H1 (cell line): ENCODE measurements around the gene PLXNA4. TPM values are rescaled to one million over a fixed set of nuclear protein-coding genes. Genes with fewer than 3 reads are reported as not detected.

ENCODE experiments used
- CTCF ChIA-PET: fragments of 300-600 bp; sonication (Branson Sonifier 250); formaldehyde crosslinking; loops from one replicate; lab custom pipeline; 2021; ENCODE audit not compliant: partially characterized antibody; lab: Charles Lee
- POLR2A ChIA-PET: fragments of 300-600 bp; sonication (Branson Sonifier 250); formaldehyde crosslinking; loops from one replicate; lab custom pipeline; 2021; ENCODE audit warnings: inconsistent platforms; ENCODE audit not compliant: partially characterized antibody; lab: Charles Lee
- DNase-seq, 2 experiments: peaks; one replicate each; pipeline versions ENCODE4 v3.0.0 to v3.0.0-alpha.2; 2010 to 2022; ENCODE audit warnings: low spot score in 2 of 2, low read depth in 1 of 2, mixed read lengths in 1 of 2
- FAIRE-seq: peaks from 2 replicates; lab custom pipeline; 2011; peaks lifted over from hg19 to GRCh38; lab: Jason Lieb, UNC
- H2AFZ ChIP-seq: 2 replicates; pipeline ENCODE4 v1.8.1; 2012; ENCODE audit warnings: low read length, inconsistent platforms
- H2AK5ac ChIP-seq: 2 replicates; pipeline ENCODE4 v1.6.1; 2013; ENCODE audit warnings: low read depth, low read length
- H2BK120ac ChIP-seq: replicated peaks from 2 replicates; pipeline ENCODE3; 2013; ENCODE audit warnings: low read depth, low read length, inconsistent platforms
- H2BK12ac ChIP-seq: 2 replicates; pipeline ENCODE4 v1.6.1; 2013; ENCODE audit warnings: low read depth, low read length
- H2BK15ac ChIP-seq: 2 replicates; pipeline ENCODE4 v1.6.1; 2013; ENCODE audit warnings: low read length
- H2BK20ac ChIP-seq: 2 replicates; pipeline ENCODE4 v1.6.1; 2013; ENCODE audit warnings: low read length
- H2BK5ac ChIP-seq: 2 replicates; pipeline ENCODE4 v1.6.1; 2013; ENCODE audit warnings: low read depth, low read length
- H3K14ac ChIP-seq: 2 replicates; pipeline ENCODE4 v1.6.1; 2013; ENCODE audit warnings: inconsistent platforms; ENCODE audit not compliant: insufficient read length
- H3K18ac ChIP-seq: 2 replicates; pipeline ENCODE4 v1.6.1; 2013; ENCODE audit warnings: low read length; ENCODE audit errors: extremely low read depth
- H3K23ac ChIP-seq: 2 replicates; pipeline ENCODE4 v1.6.1; 2013; ENCODE audit warnings: inconsistent platforms; ENCODE audit not compliant: insufficient read length
- H3K23me2 ChIP-seq: 2 replicates; pipeline ENCODE4 v1.6.1; 2013; ENCODE audit warnings: low read depth, low read length
- H3K27ac ChIP-seq: 2 replicates; pipeline ENCODE4 v1.6.1; 2011; ENCODE audit warnings: low read depth, low read length, inconsistent platforms
- H3K27me3 ChIP-seq, 4 experiments: replicated peaks in 1 of 4; 1 replicate in 1 of 4; 2 replicates in 3 of 4; pipeline versions ENCODE4 v1.6.1 to v1.8.1; 2011 to 2013; ENCODE audit warnings: low read length in 3 of 4, mild to moderate bottlenecking in 3 of 4, inconsistent platforms in 2 of 4, mixed read lengths in 2 of 4, moderate library complexity in 1 of 4; ENCODE audit not compliant: control insufficient read depth in 3 of 4, insufficient read depth in 3 of 4; ENCODE audit errors: extremely low read depth in 1 of 4
- H3K36me3 ChIP-seq, 4 experiments: 2 replicates each; pipeline versions ENCODE4 v1.6.1 to v1.8.1; 2011 to 2013; ENCODE audit warnings: mild to moderate bottlenecking in 4 of 4, low read length in 3 of 4, moderate library complexity in 2 of 4, control low read depth in 1 of 4, inconsistent platforms in 1 of 4; ENCODE audit not compliant: insufficient read depth in 4 of 4, control insufficient read depth in 2 of 4
- H3K4ac ChIP-seq: replicated peaks from 2 replicates; pipeline ENCODE3; 2013; ENCODE audit warnings: low read length, low read depth, mixed read lengths, inconsistent platforms; ENCODE audit not compliant: insufficient read length
- H3K4me1 ChIP-seq, 4 experiments: replicated peaks in 1 of 4; 1 replicate in 1 of 4; 2 replicates in 3 of 4; pipeline versions ENCODE4 v1.6.1 to v1.8.1; 2011 to 2013; ENCODE audit warnings: low read length in 3 of 4, inconsistent platforms in 2 of 4, mixed read lengths in 1 of 4; ENCODE audit not compliant: insufficient read depth in 4 of 4, control insufficient read depth in 3 of 4
- H3K4me2 ChIP-seq, 2 experiments: 2 replicates each; pipeline versions ENCODE4 v1.6.1 to v1.8.1; 2011 to 2013; ENCODE audit warnings: low read depth in 2 of 2, low read length in 2 of 2, control low read depth in 1 of 2, inconsistent platforms in 1 of 2, mild to moderate bottlenecking in 1 of 2; ENCODE audit not compliant: insufficient read depth in 1 of 2
- H3K4me3 ChIP-seq, 4 experiments: fragments of 200-600, 300-600 bp in 1 of 4; sonication (generic), shearing (Covaris generic), sonication (Bioruptor Twin) in 1 of 4; 2 replicates each; pipeline versions ENCODE4 v1.5.1 to v1.8.1; 2011 to 2016; ENCODE audit warnings: low read length in 4 of 4, low read depth in 3 of 4, control low read depth in 2 of 4, inconsistent platforms in 2 of 4, mild to moderate bottlenecking in 2 of 4, mixed read lengths in 1 of 4, moderate library complexity in 1 of 4; ENCODE audit not compliant: insufficient read depth in 2 of 4; ENCODE audit errors: extremely low read depth in 1 of 4
- H3K56ac ChIP-seq: replicated peaks from 2 replicates; pipeline ENCODE3; 2013; ENCODE audit warnings: low read depth, mild to moderate bottlenecking, mixed read lengths, low read length, inconsistent platforms; ENCODE audit not compliant: insufficient read length
- H3K79me1 ChIP-seq: 2 replicates; pipeline ENCODE4 v1.6.1; 2013; ENCODE audit warnings: low read depth, low read length, control low read depth
- H3K79me2 ChIP-seq, 2 experiments: 2 replicates each; pipeline versions ENCODE4 v1.6.1 to v1.8.1; 2012 to 2013; ENCODE audit warnings: low read length in 2 of 2, mild to moderate bottlenecking in 2 of 2, inconsistent platforms in 1 of 2; ENCODE audit not compliant: insufficient read depth in 2 of 2, control insufficient read depth in 1 of 2
- H3K9ac ChIP-seq, 4 experiments: replicated peaks in 1 of 4; 1 replicate in 1 of 4; 2 replicates in 3 of 4; pipeline versions ENCODE4 v1.6.1 to v1.8.1; 2011 to 2013; ENCODE audit warnings: low read depth in 3 of 4, low read length in 3 of 4, control low read depth in 2 of 4, mild to moderate bottlenecking in 2 of 4, moderate library complexity in 2 of 4, inconsistent platforms in 1 of 4; ENCODE audit errors: extremely low read depth in 1 of 4
- H3K9me3 ChIP-seq, 2 experiments: 2 replicates each; pipeline versions ENCODE4 v1.6.1 to v1.8.1; 2012 to 2013; ENCODE audit warnings: mild to moderate bottlenecking in 2 of 2, moderate library complexity in 2 of 2, control low read depth in 1 of 2, inconsistent platforms in 1 of 2, low read depth in 1 of 2, low read length in 1 of 2, mixed read lengths in 1 of 2; ENCODE audit not compliant: insufficient read depth in 2 of 2
- H4K20me1 ChIP-seq, 2 experiments: replicated peaks in 1 of 2; 2 replicates each; pipeline versions ENCODE3 to v1.8.1; 2011 to 2013; ENCODE audit warnings: inconsistent platforms in 2 of 2, low read length in 2 of 2, mild to moderate bottlenecking in 1 of 2; ENCODE audit not compliant: insufficient read depth in 2 of 2, control insufficient read depth in 1 of 2
- H4K5ac ChIP-seq: 2 replicates; pipeline ENCODE4 v1.6.1; 2013; ENCODE audit warnings: low read length, low read depth, mixed read lengths, inconsistent platforms; ENCODE audit not compliant: insufficient read length
- H4K8ac ChIP-seq: 2 replicates; pipeline ENCODE4 v1.8.0; 2013; ENCODE audit warnings: mild to moderate bottlenecking, moderate library complexity, low read length, inconsistent platforms; ENCODE audit not compliant: insufficient read depth; ENCODE audit errors: extremely low read depth
- H4K91ac ChIP-seq: replicated peaks from 2 replicates; pipeline ENCODE3; 2013; ENCODE audit warnings: low read length, mixed read lengths, inconsistent platforms; ENCODE audit not compliant: insufficient read length
- CBX5 ChIP-seq: fragments of 300-800, 300-1000 bp; sonication (generic); IDR thresholded peaks from 2 replicates; pipeline ENCODE4 v1.7.1; 2016; ENCODE audit warnings: antibody characterized with exemption, low read length, low read depth
- CBX8 ChIP-seq: fragments of 300-800, 300-1000 bp; sonication (generic); IDR thresholded peaks from 2 replicates; pipeline ENCODE4 v1.7.1; 2016; ENCODE audit warnings: low read depth, low read length, borderline replicate concordance
- CREB1 ChIP-seq: IDR thresholded peaks from 2 replicates; pipeline ENCODE4 v1.6.1; 2012; ENCODE audit warnings: inconsistent platforms
- CTBP2 ChIP-seq: IDR thresholded peaks from 2 replicates; pipeline ENCODE4 v1.7.0; 2011; ENCODE audit warnings: borderline replicate concordance, mild to moderate bottlenecking, moderate library complexity, mixed read lengths, low read length; ENCODE audit not compliant: insufficient read depth, insufficient read length
- EZH2 ChIP-seq: fragments of 200-600 bp; sonication (generic); IDR thresholded peaks from 2 replicates; pipeline ENCODE4 v1.7.1; 2012; ENCODE audit warnings: low read depth, mild to moderate bottlenecking, moderate library complexity, low read length, inconsistent platforms; ENCODE audit not compliant: severe bottlenecking
- NANOG ChIP-seq: IDR thresholded peaks from 2 replicates; pipeline ENCODE4 v1.6.1; 2011; ENCODE audit warnings: low read length, low read depth, mild to moderate bottlenecking, inconsistent platforms; ENCODE audit not compliant: insufficient read depth, poor library complexity, severe bottlenecking
- POLR2A ChIP-seq, 2 experiments: IDR thresholded peaks; 1 replicate in 1 of 2; 2 replicates in 1 of 2; pipeline ENCODE4 v1.6.1; 2011; ENCODE audit warnings: low read depth in 2 of 2, low read length in 2 of 2, mild to moderate bottlenecking in 2 of 2; ENCODE audit errors: control extremely low read depth in 1 of 2
- SAP30 ChIP-seq: fragments of 300-600 bp; sonication (generic); IDR thresholded peaks from 2 replicates; pipeline ENCODE4 v1.7.1; 2012; ENCODE audit warnings: low read length, moderate library complexity, mild to moderate bottlenecking, inconsistent platforms; ENCODE audit not compliant: insufficient read depth, insufficient replicate concordance
- SIN3A ChIP-seq, 2 experiments: IDR thresholded peaks in 1 of 2; conservative IDR thresholded peaks in 1 of 2; 2 replicates each; pipeline ENCODE4 v1.6.1; 2011 to 2012; ENCODE audit warnings: low read length in 2 of 2, improper control_type of control experiment in 1 of 2, low read depth in 1 of 2, mild to moderate bottlenecking in 1 of 2
- SIX5 ChIP-seq: IDR thresholded peaks from 2 replicates; pipeline ENCODE4 v1.6.1; 2011; ENCODE audit warnings: mild to moderate bottlenecking, low read depth, low read length
- SUZ12 ChIP-seq: fragments of 200-600 bp; sonication (generic); IDR thresholded peaks from 2 replicates; pipeline ENCODE4 v1.6.1; 2012; ENCODE audit warnings: mild to moderate bottlenecking, inconsistent platforms, low read length, moderate library complexity, mixed read lengths
- YY1 ChIP-seq: IDR thresholded peaks from 2 replicates; pipeline ENCODE4 v1.6.1; 2011; ENCODE audit warnings: low read depth, mild to moderate bottlenecking, low read length
- WGBS, 2 experiments: shearing (Covaris generic) in 1 of 2; methylation state at CpG; one replicate each; pipeline versions ENCODE4 v1.1.6 to v1.1.7; 2013 to 2015; ENCODE audit warnings: low lambda C conversion rate in 2 of 2, mixed read lengths in 2 of 2, inconsistent platforms in 1 of 2, low coverage in 1 of 2, missing lambda C conversion rate in 1 of 2; ENCODE audit not compliant: insufficient replicate concordance in 2 of 2, insufficient coverage in 1 of 2, insufficient read length in 1 of 2; ENCODE audit errors: extremely low coverage in 1 of 2, missing lambda C conversion rate in 1 of 2; 5-methylcytosine and 5-hydroxymethylcytosine counted together
- polyA plus RNA-seq, 7 experiments: library from polyadenylated mRNA; depleted of rRNA in 3 of 7; stranded (reverse) in 5 of 7; unstranded in 2 of 7; fragments of >200 nt in 5 of 7; fragments of 200-250 nt in 2 of 7; gene quantifications; 1 replicate in 5 of 7; 2 replicates in 1 of 7; 4 replicates in 1 of 7; pipeline versions ENCODE4 v1.2.1 to v1.2.3, GENCODE V29; 2011 to 2013; ENCODE audit warnings: missing spikeins in 2 of 7, mixed read lengths in 2 of 7
- total RNA-seq: library from RNA; stranded (reverse); fragmentation: NEBNext Ultra II Directional; extraction: Animal tissue kit (Norgen Biotek cat#: 25700); gene quantifications from 2 replicates; pipeline ENCODE4 v1.2.1, GENCODE V29; 2021
- TF ChIP-seq, protein P1 (sequence below): IDR thresholded peaks from 2 replicates; pipeline ENCODE4 v1.6.1; 2011; ENCODE audit warnings: low read depth, mild to moderate bottlenecking, low read length; ENCODE audit not compliant: insufficient read depth

Gene PLXNA4
- total and polyA plus RNA-seq, 2 of the 8 experiments (the other 6 are each of a cell fraction or from before 2014, with no cell fraction given), result 0.76 to 0.79 TPM

DNA sequence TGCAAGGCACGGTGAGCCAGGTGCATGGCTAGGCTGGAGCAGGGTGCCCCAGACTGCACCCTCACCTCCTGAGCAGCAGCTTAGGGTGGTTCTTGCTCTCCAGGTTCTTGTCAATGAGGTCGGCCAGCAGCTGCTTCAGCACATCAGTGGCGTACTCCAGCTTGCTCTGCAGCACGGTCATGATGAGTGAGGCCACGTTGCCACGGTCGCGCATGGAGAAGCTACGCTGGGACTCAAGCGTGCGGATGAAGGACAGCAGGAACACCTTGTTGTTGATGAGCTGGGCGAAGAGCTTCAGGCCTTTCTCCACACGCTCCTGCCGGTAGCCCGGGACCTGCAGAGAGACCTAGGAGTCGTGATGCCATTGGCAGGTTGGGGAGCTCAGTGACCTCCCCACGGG is 408.0 kb downstream of the PLXNA4 start:
- DNase-seq (no peak), FAIRE-seq (no peak)
- no peak overlapping the region for H3K14ac ChIP-seq
- no peaks in the 10 kb centered on the region; a peak in 1 of 7 replicates for H3K27me3 ChIP-seq
- H2BK120ac ChIP-seq, result no peak overlapping the region
- H3K9me3 ChIP-seq, result no peaks in the 10 kb centered on the region
- no peaks in the 10 kb centered on the region for H3K79me2 ChIP-seq
- H2AFZ ChIP-seq, result no peak overlapping the region
- H3K23me2 ChIP-seq, result no peaks in the 10 kb centered on the region
- H3K79me1 ChIP-seq, result no peaks in the 10 kb centered on the region; the same call in 1 of the 2 replicates
- no peak overlapping the region for H3K4me3 ChIP-seq
- ChIA-PET POLR2A (interaction anchor here (1.2 kb wide), 1 partner anchor 12 kb away, joined by 3 read pairs; no protein-coding TSS in a partner anchor), CTCF (interaction anchor here (0.7 to 1.7 kb wide), 7 partner anchors 9 to 479 kb away, joined by 3 to 6 read pairs (median 3); no protein-coding TSS in a partner anchor)
- no peak overlapping the region for H4K8ac ChIP-seq
- no peak overlapping the region for H3K9ac ChIP-seq
- H2BK20ac ChIP-seq, result no peak overlapping the region
- H3K56ac ChIP-seq, result no peak overlapping the region
- no peaks in the 10 kb centered on the region for H3K36me3 ChIP-seq
- no peak overlapping the region for H3K4me2 ChIP-seq
- peak overlapping the region; percentile 77; the same call in 1 of the 2 replicates for H2BK12ac ChIP-seq
- no peak overlapping the region for H3K23ac ChIP-seq
- no peak overlapping the region for H2AK5ac ChIP-seq
- no peak overlapping the region for H3K18ac ChIP-seq
- no peak overlapping the region for H3K4ac ChIP-seq
- peaks cover 0 to under 1% (median 0%) of the 10 kb centered on the region in 4 experiments; a peak in 2 of 7 replicates for H3K4me1 ChIP-seq
- peak overlapping the region; percentile 63; the same call in 1 of the 2 replicates for H2BK15ac ChIP-seq
- no peak overlapping the region for H3K27ac ChIP-seq
- 95% methylated on average over 17 of the region's 17 CpGs; no CpG with 5 or more reads in 1 of the 2 experiments for WGBS, 2 experiments
- H2BK5ac ChIP-seq, result no peak overlapping the region
- H4K91ac ChIP-seq, result peak overlapping the region; percentile 13
- H4K5ac ChIP-seq, result no peak overlapping the region
- H4K20me1 ChIP-seq, result no peaks in the 10 kb centered on the region
- TF ChIP-seq SIX5 (no peak), YY1 (no peak), CBX5 (no peak), SAP30 (no peak), SUZ12 (no peak), EZH2 (no peak), CREB1 (no peak), CBX8 (no peak), POLR2A (IDR thresholded peaks at IDR 0.05; ENCODE audit: control extremely low read depth in 1 of 2, low read depth in 2 of 2, low read length in 2 of 2) (no peak), SIN3A (conservative IDR thresholded peaks at IDR 0.05 in 1 of 2, IDR thresholded peaks at IDR 0.05 in 1 of 2; ENCODE audit: low read depth in 1 of 2, low read length in 2 of 2) (no peak), CTBP2 (no peak), NANOG (no peak)
- TF ChIP-seq, protein P1, sequence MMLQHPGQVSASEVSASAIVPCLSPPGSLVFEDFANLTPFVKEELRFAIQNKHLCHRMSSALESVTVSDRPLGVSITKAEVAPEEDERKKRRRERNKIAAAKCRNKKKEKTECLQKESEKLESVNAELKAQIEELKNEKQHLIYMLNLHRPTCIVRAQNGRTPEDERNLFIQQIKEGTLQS, result no peak
